A549 treated with CpdA at 1 μM for 4 hours (cell line): ENCODE data around the gene CCDC126. TPM values are rescaled to one million over a fixed set of nuclear protein-coding genes. Genes with fewer than 3 reads are reported as not detected.

ENCODE experiments used
- total RNA-seq: library from RNA; stranded (reverse); fragments of 200-300 nt; extraction: Qiagen RNA extraction; gene quantifications from 5 replicates; pipeline ENCODE4 v1.2.3, GENCODE V29; 2022; ENCODE audit warnings: low read depth

Gene CCDC126, protein sequence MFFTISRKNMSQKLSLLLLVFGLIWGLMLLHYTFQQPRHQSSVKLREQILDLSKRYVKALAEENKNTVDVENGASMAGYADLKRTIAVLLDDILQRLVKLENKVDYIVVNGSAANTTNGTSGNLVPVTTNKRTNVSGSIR
- total RNA-seq = 3.0 to 3.7 TPM (median 3.2 TPM) in 5 replicates

DNA sequence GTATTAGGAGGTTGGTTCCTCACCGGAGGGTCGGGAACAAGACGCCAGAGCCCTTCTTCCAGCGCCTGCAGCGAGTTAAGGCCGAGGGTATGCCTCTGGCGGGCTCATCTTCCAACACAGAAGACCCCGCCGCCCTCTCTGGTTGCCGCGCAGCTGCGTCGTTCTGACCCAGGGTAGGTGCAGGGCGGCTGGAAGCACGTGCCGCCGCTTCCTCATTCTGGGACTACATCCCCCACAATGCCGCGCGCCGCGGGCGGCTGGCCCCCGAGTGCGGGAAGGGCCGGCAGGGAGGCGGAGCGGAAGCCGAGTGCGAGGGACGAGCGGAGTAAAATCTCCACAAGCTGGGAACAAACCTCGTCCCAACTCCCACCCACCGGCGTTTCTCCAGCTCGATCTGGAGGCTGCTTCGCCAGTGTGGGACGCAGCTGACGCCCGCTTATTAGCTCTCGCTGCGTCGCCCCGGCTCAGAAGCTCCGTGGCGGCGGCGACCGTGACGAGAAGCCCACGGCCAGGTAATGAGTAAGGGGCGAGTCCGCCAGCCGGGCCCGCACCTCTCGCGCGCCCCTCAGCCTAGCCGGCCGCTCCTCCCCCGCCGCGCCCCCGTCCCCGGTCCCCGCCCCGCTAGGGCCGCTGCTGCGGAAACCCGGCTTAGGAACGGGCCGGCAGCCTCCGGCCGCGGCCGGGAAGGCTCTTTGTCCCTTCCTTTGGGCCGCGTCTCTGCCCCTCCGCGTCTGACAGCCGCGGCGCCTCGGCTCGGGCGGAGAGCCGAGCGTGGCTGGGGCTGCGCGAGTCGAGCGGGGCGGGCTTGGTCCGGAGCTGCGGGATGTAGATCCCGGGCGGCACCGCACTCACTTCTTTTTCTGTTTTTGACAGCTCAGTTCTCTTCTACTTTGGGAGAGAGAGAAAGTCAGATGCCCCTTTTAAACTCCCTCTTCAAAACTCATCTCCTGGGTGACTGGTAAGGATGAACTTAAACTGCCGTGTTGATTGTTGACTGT lies at the start of gene CCDC126:
TSS of gene CCDC126 (plus strand) at position 289 of the 998 bp plus-strand sequence. CDS start 13,934 bp downstream, outside the sequence.

DNA sequence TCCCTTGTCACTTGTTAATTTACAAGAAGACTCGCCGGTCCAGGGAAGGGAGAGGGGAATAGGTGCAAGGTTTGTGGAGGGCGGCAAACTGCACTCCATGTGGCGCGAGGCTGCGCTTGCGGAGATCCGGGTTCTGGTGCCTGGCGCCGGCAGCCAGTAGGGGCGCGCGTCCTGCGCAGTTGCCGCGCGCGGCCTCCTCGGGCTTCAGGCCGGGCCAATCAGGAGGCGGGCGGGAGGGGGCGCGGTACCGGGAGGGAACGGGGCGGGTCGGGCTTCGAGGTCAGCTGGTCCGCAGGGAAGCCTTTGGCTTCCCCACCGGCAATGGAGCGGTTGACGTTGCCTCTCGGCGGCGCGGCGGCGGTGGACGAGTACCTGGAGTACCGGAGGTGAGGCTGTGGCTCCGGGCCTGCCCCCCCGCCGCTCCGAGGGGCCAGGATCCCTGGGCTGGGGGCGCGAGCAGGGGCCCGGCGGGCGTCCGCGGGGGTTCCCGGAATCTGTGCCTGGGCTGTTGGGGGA lies 82.8 kb downstream of the CCDC126 start, which contains the start of gene FAM221A:
TSS of gene FAM221A (plus strand) at position 302 of the 516 bp plus-strand sequence. CDS start at position 322, 20 bp downstream.

Other genes starting within 250 kb of the CCDC126 start
- gene IGF2BP3, start 126.9 kb upstream of the CCDC126 start, total RNA-seq = 17.7 to 29.1 TPM (median 21.1 TPM) in 5 replicates
- 69.6 to 82.8 TPM (median 74.1 TPM) in 5 replicates for gene TRA2A, start 65.4 kb upstream of the CCDC126 start, total RNA-seq
- gene FAM221A, start 82.8 kb downstream of the CCDC126 start, total RNA-seq = 0.27 to 0.72 TPM (median 0.46 TPM) in 5 replicates
- gene STK31, start 112.8 kb downstream of the CCDC126 start, total RNA-seq = 0.27 to 0.81 TPM (median 0.62 TPM) in 5 replicates